Endothelial cell (in vitro differentiated cells): ENCODE data around the gene FAM111A. TPM values are rescaled to one million over a fixed set of nuclear protein-coding genes. Genes with fewer than 3 reads are reported as not detected.

Experiments used
- DNase-seq: peaks from one replicate; pipeline ENCODE4 v3.0.0; 2021; ENCODE audit warnings: low spot score
- H3K27ac Mint-ChIP-seq: one replicate; pipeline ENCODE4 v1.8.0; 2021; ENCODE audit warnings: mixed read lengths, inconsistent platforms; ENCODE audit not compliant: unreplicated experiment
- H3K27me3 Mint-ChIP-seq: one replicate; pipeline ENCODE4 v1.8.0; 2021; ENCODE audit warnings: mild to moderate bottlenecking, moderate library complexity, mixed read lengths, inconsistent platforms; ENCODE audit not compliant: unreplicated experiment
- H3K36me3 Mint-ChIP-seq: one replicate; pipeline ENCODE4 v1.8.0; 2021; ENCODE audit warnings: mild to moderate bottlenecking, low read depth, mixed read lengths, inconsistent platforms; ENCODE audit not compliant: unreplicated experiment
- H3K4me1 Mint-ChIP-seq: one replicate; pipeline ENCODE4 v1.8.0; 2021; ENCODE audit warnings: mild to moderate bottlenecking, mixed read lengths, inconsistent platforms; ENCODE audit not compliant: unreplicated experiment
- H3K4me3 Mint-ChIP-seq: one replicate; pipeline ENCODE4 v1.8.0; 2021; ENCODE audit warnings: mild to moderate bottlenecking, mixed read lengths, inconsistent platforms; ENCODE audit not compliant: unreplicated experiment
- H3K9me3 Mint-ChIP-seq: one replicate; pipeline ENCODE4 v1.8.0; 2021; ENCODE audit warnings: mixed read lengths, inconsistent platforms; ENCODE audit not compliant: unreplicated experiment
- total RNA-seq: library from RNA; stranded (reverse); fragmentation: NEBNext Ultra II Directional; extraction: Animal tissue kit (Norgen Biotek cat#: 25700); gene quantifications from one replicate; pipeline ENCODE4 v1.2.1, GENCODE V29; 2021; ENCODE audit not compliant: unreplicated experiment
- TF ChIP-seq, protein P1 (sequence below): fragments of 200-600 bp; sonication (generic); IDR thresholded peaks from one replicate; pipeline ENCODE4 v1.5.0; 2021; ENCODE audit warnings: antibody characterized with exemption; ENCODE audit not compliant: unreplicated experiment

Gene FAM111A
- total RNA-seq, 1 donor from 2014 or later = 30.8 TPM

- H3K36me3 Mint-ChIP-seq = peaks cover 87% of the 10 kb centered on the region
- no peaks in the 10 kb centered on the region for H3K27me3 Mint-ChIP-seq
- TF ChIP-seq, protein P1, sequence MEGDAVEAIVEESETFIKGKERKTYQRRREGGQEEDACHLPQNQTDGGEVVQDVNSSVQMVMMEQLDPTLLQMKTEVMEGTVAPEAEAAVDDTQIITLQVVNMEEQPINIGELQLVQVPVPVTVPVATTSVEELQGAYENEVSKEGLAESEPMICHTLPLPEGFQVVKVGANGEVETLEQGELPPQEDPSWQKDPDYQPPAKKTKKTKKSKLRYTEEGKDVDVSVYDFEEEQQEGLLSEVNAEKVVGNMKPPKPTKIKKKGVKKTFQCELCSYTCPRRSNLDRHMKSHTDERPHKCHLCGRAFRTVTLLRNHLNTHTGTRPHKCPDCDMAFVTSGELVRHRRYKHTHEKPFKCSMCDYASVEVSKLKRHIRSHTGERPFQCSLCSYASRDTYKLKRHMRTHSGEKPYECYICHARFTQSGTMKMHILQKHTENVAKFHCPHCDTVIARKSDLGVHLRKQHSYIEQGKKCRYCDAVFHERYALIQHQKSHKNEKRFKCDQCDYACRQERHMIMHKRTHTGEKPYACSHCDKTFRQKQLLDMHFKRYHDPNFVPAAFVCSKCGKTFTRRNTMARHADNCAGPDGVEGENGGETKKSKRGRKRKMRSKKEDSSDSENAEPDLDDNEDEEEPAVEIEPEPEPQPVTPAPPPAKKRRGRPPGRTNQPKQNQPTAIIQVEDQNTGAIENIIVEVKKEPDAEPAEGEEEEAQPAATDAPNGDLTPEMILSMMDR = no peak
- H3K4me1 Mint-ChIP-seq = peaks cover 10% of the 10 kb centered on the region
- no peaks in the 10 kb centered on the region for H3K9me3 Mint-ChIP-seq
- DNase-seq = no peak
- H3K27ac Mint-ChIP-seq = no peak overlapping the region
- peak overlapping the region; percentile 19 for H3K4me3 Mint-ChIP-seq
These were observed 49.9 kb downstream of the FAM111A start for GRCh38 chr11:59192446-59193020.

DNA sequence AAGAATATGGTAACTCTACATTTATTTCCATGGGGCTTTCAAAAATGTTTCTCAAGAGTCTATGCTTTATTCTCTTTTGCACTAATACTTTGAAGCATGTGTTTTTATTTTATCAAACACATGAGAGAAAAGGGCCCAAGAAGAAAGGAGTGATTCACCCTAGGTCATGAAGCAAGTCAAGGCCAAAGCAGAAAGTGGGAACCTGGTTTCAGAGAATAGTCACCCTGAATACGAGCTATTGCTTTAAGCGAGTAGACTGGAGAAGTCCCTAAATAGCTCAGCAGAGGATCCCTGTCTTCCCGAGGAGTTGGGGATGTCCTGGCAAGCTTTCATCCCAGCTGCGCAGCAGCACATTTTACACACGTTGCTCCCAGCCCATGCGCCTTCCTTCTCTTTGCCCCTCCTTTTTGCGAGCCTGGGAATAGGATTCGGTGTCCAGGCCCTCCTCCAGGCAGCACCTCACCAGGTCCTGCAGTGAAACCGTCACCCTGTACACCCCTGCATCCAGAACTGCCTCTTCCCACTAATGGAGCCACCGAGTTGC, 51.0 kb downstream of the FAM111A start:
- no peak overlapping the region for H3K4me3 Mint-ChIP-seq
- H3K36me3 Mint-ChIP-seq = peaks cover 88% of the 10 kb centered on the region
- H3K9me3 Mint-ChIP-seq = no peaks in the 10 kb centered on the region
- H3K27me3 Mint-ChIP-seq = no peaks in the 10 kb centered on the region
- no peak overlapping the region for H3K27ac Mint-ChIP-seq
- no peak for DNase-seq
- peaks cover 10% of the 10 kb centered on the region for H3K4me1 Mint-ChIP-seq
- TF ChIP-seq, protein P1 = no peak

DNA sequence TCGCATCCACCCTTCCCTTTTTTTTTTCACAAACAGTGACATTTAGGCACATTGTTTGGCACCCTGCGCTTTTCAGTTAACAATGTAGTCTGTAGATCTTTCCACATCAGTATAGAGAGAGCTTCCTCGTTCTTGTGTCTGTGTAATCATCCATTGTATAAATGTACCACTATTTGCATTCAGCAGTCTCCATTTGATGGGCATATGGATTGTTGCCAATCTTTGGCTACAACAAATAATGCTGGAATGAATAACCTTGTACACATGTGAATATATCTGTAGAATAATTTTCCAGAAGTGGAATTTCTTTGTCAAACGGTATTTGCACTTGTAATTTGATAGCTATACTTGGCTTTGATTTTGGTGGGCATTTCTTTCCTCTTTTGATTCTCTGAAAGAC, 52.9 kb downstream of the FAM111A start:
- Mint-ChIP-seq H3K9me3 (no peaks in the 10 kb centered on the region), H3K27me3 (no peaks in the 10 kb centered on the region), H3K27ac (no peak overlapping the region), H3K4me3 (peak overlapping the region; percentile 49), H3K4me1 (peaks cover 10% of the 10 kb centered on the region), H3K36me3 (peaks cover 86% of the 10 kb centered on the region)
- TF ChIP-seq, protein P1 = no peak
- no peak for DNase-seq

DNA sequence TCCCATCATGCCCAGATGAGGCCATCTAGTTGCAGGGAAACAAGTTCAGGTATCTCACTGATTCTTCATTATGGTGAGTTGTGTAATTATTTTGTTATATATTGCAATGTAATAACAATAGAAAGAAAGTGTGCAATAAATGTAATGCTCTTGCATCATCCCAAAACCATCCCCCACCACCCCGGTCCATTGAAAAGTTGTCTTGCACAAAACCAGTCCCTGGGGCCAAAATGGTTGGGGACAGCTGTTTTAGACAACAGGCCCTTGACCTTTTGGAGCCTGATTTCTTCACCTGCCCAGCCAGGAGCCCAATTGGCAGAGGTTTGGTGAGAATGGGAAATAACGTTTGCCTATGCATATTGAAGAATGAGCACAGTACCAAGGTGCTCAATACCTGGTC, 54.1 kb downstream of the FAM111A start:
- Mint-ChIP-seq H3K36me3 (peaks cover 77% of the 10 kb centered on the region), H3K4me3 (no peak overlapping the region), H3K27ac (no peak overlapping the region), H3K27me3 (peaks cover 1% of the 10 kb centered on the region), H3K4me1 (peaks cover 10% of the 10 kb centered on the region), H3K9me3 (no peaks in the 10 kb centered on the region)
- TF ChIP-seq, protein P1 = no peak
- DNase-seq = no peak

DNA sequence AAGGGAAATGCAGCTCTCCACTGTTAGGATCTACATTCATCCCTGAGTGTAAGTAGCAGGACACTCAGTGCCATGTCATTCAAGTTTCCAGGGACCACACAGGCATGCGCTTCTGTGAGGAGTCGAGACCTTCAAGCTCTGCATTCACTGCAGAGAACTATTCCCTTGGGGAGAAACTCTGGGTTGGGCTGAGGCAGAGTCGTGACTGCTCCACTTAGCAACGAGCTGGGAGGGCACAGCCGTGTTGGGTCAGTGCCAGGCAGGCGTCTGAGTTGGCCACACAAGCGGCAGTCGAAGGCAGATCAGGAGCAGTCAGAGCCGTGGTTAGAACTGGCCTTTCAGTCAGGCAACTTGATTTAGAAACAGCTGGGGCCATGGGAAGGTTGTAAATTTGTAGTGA, 55.3 kb downstream of the FAM111A start:
- Mint-ChIP-seq H3K36me3 (peaks cover 71% of the 10 kb centered on the region), H3K27ac (no peak overlapping the region), H3K4me1 (peaks cover 10% of the 10 kb centered on the region), H3K4me3 (no peak overlapping the region), H3K9me3 (no peaks in the 10 kb centered on the region), H3K27me3 (peaks cover 3% of the 10 kb centered on the region)
- DNase-seq = no peak
- TF ChIP-seq, protein P1 = no peak
